ENCODE results near the gene JARID2.

JARID2 gene

DNA sequence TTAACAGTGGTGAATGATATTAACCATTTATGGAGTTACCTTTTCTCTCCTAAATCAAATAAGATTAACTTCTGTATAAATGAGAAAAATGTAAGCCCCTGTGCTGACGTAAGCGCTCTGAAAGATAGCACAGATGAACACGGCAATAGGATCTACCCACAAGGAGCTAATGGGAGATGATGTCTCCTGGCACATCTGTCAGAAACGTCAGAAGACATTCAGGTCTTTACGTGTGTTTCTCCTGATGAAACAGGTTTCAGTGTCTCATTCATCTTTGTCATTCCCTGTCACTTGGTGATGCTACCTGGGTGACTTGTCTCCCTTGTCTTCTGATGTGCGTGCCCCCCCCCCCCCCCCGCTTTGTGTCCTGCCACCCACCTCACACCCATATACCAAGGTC is 227.3 kb downstream of the JARID2 start:
- H3K4me3 ChIP-seq (ENCODE audit: low read depth, low read length, poor library complexity, severe bottlenecking): no peak overlapping the region
- no peaks in the 10 kb centered on the region for H3K36me3 ChIP-seq (ENCODE audit: insufficient read depth, low read length)
- H3F3A ChIP-seq (ENCODE audit: insufficient read depth, low read length): no peaks in the 10 kb centered on the region
- TF ChIP-seq, protein P1, sequence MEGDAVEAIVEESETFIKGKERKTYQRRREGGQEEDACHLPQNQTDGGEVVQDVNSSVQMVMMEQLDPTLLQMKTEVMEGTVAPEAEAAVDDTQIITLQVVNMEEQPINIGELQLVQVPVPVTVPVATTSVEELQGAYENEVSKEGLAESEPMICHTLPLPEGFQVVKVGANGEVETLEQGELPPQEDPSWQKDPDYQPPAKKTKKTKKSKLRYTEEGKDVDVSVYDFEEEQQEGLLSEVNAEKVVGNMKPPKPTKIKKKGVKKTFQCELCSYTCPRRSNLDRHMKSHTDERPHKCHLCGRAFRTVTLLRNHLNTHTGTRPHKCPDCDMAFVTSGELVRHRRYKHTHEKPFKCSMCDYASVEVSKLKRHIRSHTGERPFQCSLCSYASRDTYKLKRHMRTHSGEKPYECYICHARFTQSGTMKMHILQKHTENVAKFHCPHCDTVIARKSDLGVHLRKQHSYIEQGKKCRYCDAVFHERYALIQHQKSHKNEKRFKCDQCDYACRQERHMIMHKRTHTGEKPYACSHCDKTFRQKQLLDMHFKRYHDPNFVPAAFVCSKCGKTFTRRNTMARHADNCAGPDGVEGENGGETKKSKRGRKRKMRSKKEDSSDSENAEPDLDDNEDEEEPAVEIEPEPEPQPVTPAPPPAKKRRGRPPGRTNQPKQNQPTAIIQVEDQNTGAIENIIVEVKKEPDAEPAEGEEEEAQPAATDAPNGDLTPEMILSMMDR (IDR thresholded peaks at IDR 0.05; ENCODE audit: low read length): no peak
- no peak for TF ChIP-seq EZH2 (IDR thresholded peaks at IDR 0.05; ENCODE audit: borderline replicate concordance, low read length)
- H3K9me2 ChIP-seq (ENCODE audit: low read depth, low read length): no peaks in the 10 kb centered on the region
- no peaks in the 10 kb centered on the region for H3K79me2 ChIP-seq (ENCODE audit: insufficient read depth, low read length)
- H3K4me1 ChIP-seq (ENCODE audit: insufficient read depth, low read length, severe bottlenecking): no peaks in the 10 kb centered on the region
- no peaks in the 10 kb centered on the region for H3K9me3 ChIP-seq (ENCODE audit: low read length)
- H3K9ac ChIP-seq (ENCODE audit: low read length): no peak overlapping the region
- no peak overlapping the region for H3K27ac ChIP-seq (ENCODE audit: low read depth, low read length, poor library complexity, severe bottlenecking)
- H3K27me3 ChIP-seq (ENCODE audit: insufficient read depth, low read length): no peaks in the 10 kb centered on the region
- no peak overlapping the region for H2AFZ ChIP-seq (ENCODE audit: low read length)
- H4K20me1 ChIP-seq (ENCODE audit: insufficient read depth, low read length): no peaks in the 10 kb centered on the region
- no peak overlapping the region for H3K4me2 ChIP-seq (ENCODE audit: low read length)

DNA sequence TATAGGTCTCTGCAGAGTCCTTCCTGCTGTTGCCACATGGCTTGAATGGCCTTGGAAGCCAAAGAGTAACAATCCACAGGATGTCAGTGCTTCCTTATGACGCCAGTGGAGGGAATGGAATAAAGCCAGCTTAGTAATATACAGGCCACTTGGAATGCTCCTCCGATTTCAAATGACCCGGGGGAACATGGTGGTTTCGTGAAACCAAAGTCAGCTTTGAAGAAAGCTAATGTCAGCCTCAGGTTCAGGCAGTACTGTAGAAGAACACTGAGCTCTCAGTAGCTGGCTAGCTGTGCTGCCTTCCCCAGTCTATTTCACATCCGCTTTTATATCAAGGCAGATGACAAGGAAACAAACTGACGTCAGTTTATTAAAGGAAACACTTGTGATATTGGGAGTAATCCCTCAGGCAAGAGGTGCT is 227.9 kb downstream of the JARID2 start:
- Histone ChIP-seq H3K4me2 (ENCODE audit: low read length) (no peak overlapping the region), H4K20me1 (ENCODE audit: insufficient read depth, low read length) (no peaks in the 10 kb centered on the region), H3F3A (ENCODE audit: insufficient read depth, low read length) (no peaks in the 10 kb centered on the region), H3K79me2 (ENCODE audit: insufficient read depth, low read length) (no peaks in the 10 kb centered on the region), H3K27ac (ENCODE audit: low read depth, low read length, poor library complexity, severe bottlenecking) (no peak overlapping the region), H3K9me3 (ENCODE audit: low read length) (no peaks in the 10 kb centered on the region), H3K27me3 (ENCODE audit: insufficient read depth, low read length) (no peaks in the 10 kb centered on the region), H3K4me1 (ENCODE audit: insufficient read depth, low read length, severe bottlenecking) (no peaks in the 10 kb centered on the region), H3K4me3 (ENCODE audit: low read depth, low read length, poor library complexity, severe bottlenecking) (no peak overlapping the region), H2AFZ (ENCODE audit: low read length) (no peak overlapping the region), H3K9ac (ENCODE audit: low read length) (no peak overlapping the region), H3K36me3 (ENCODE audit: insufficient read depth, low read length) (no peaks in the 10 kb centered on the region), H3K9me2 (ENCODE audit: low read depth, low read length) (no peaks in the 10 kb centered on the region)
- TF ChIP-seq EZH2 (IDR thresholded peaks at IDR 0.05; ENCODE audit: borderline replicate concordance, low read length): no peak
- TF ChIP-seq, protein P1 (IDR thresholded peaks at IDR 0.05; ENCODE audit: low read length): no peak

DNA sequence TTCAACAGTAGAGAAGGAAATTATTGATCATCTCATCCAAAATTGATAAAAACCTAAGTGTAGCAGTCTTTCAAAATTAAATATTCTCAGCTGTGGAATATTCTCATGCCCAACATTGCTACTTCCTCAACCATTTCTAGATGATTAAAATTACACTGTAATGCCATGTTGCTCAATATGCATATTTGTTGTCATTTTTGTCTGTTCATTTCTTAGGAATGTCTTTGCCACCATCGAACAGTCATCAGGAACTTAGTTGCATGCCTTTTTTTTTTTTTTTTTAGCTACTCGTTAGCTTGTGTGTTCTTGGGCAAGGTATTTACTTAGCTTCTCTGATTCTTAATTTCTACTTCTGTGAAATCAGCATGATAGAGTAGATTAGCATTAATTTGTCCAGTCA is 228.3 kb downstream of the JARID2 start:
- no peaks in the 10 kb centered on the region for H3K27me3 ChIP-seq (ENCODE audit: insufficient read depth, low read length)
- no peaks in the 10 kb centered on the region for H3K79me2 ChIP-seq (ENCODE audit: insufficient read depth, low read length)
- H3K9ac ChIP-seq (ENCODE audit: low read length): no peak overlapping the region
- no peaks in the 10 kb centered on the region for H3K9me2 ChIP-seq (ENCODE audit: low read depth, low read length)
- TF ChIP-seq EZH2 (IDR thresholded peaks at IDR 0.05; ENCODE audit: borderline replicate concordance, low read length): no peak
- TF ChIP-seq, protein P1 (IDR thresholded peaks at IDR 0.05; ENCODE audit: low read length): no peak
- H3F3A ChIP-seq (ENCODE audit: insufficient read depth, low read length): no peaks in the 10 kb centered on the region
- no peaks in the 10 kb centered on the region for H3K9me3 ChIP-seq (ENCODE audit: low read length)
- H2AFZ ChIP-seq (ENCODE audit: low read length): no peak overlapping the region
- H4K20me1 ChIP-seq (ENCODE audit: insufficient read depth, low read length): no peaks in the 10 kb centered on the region
- no peak overlapping the region for H3K27ac ChIP-seq (ENCODE audit: low read depth, low read length, poor library complexity, severe bottlenecking)
- no peaks in the 10 kb centered on the region for H3K36me3 ChIP-seq (ENCODE audit: insufficient read depth, low read length)
- no peak overlapping the region for H3K4me2 ChIP-seq (ENCODE audit: low read length)
- no peaks in the 10 kb centered on the region for H3K4me1 ChIP-seq (ENCODE audit: insufficient read depth, low read length, severe bottlenecking)
- no peak overlapping the region for H3K4me3 ChIP-seq (ENCODE audit: low read depth, low read length, poor library complexity, severe bottlenecking)

All from OCI-LY1 (cell line).